GM19238 (cell line): ENCODE data around the gene RBBP4.

Experiments
- DNase-seq: peaks from one replicate; pipeline ENCODE4 v3.0.0; 2011; ENCODE audit warnings: low spot score; ENCODE audit not compliant: insufficient read length

The RBBP4 gene

DNA sequence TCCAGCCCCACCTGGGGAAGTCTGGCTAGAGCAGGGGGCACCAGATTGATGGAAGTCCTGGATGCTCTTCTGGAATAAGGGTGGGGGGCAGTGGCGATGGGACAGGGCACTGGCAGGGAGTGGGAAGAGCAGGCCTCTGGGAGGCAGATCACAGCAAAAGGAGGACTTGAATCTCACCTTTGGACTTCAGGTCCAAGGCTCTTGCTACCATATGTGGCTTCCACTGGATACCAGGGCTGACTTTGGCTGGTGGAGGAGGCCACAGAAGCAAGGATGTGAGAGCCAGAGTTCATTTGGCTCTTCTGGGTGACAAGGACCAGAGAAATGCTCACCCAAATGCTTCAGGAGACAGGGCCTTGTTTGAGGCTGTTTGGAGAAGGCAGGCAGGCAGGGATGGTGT, 67.5 kb downstream of the RBBP4 start:
- no peak for DNase-seq

DNA sequence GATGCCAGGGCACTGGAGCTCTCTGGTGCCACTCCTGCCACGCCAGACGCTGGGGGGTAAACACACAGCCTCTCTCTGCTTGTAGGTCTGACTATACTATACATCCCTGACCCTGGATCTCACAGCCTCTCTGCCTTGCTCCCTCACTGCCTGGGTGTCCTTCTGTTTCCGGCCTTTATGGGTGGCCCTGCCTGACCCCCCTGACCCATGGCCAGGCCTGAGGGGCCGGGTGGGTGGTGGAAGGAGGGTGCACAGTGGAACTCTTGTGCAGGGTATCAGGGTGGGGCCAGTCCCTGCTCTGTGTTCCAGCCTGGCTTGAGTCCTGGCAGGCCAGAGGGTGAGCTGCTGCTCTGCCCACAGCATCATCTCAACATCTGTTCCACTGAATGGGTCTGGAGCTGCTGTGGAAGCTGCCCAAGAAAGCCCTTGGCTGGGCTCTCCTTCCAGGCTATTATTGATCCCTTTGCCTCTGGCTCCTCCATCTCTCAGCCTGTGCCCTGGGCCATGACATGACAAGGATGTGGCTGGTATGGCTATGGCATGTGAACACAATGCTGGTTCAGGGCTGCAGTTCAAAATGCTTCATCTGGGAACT, 68.8 kb downstream of the RBBP4 start:
- no peak for DNase-seq

DNA sequence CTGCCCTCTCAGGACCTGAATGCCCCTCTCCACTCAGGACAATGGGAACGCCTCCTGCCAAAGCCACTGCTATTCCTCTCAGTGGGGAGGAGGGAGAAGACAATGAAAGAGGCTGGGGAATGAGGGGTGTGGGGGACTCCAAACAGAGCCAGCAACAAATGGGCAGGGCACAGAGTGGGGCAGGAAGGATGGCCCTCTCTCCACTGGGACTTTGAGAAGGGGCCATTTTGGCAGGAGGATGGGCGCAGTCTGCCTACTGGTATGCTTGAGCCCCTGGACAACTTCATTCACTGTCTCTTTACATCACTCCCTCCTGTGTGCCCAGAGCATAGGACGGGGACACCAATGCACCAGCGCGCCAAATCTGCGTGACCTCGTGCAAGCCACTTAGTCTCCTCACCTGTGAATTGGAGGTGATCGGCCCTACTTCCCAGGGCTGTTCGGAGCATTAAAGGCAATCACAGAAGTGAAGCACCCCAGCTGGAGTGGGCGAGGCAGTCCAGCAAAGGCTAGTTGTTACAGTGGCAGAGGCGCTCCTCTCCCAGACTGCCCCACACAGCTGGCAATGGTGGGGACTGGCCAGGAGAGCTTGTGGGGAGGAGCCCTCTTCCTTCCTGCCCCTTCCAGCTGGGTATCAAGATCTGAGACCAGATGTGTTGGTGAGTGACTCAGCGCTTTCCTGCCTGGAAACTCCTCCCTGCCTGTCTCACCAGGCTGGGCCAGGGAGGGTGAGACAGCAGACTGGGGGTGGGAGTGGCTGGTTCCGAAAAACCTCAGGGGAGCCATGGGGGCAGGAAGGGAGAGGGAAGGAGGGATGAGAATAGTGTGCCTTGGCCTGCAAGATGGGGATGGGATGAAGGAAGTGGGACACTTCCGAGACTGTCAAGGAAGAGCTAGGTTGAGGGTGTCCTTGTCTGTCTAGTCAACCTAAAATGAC, 73.9 kb downstream of the RBBP4 start:
- DNase-seq = no peak

DNA sequence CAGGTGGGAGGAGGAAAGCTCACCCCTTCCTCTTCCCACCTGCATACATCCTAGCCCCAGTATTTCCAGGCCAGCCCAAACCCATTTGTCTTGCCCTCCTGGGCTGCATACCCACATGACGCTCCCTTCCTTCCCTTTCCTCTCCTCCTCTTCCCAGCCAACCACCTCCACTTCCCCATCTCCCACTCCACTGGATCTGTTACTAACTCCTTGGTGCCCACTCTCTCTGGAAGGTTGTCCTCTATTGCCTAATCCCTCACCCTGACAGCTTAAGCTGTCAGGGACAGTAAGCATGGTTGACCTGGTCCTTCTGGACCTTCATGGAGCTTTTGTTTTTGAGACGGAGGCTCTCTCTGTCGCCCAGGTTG, 74.6 kb downstream of the RBBP4 start:
- no peak for DNase-seq

DNA sequence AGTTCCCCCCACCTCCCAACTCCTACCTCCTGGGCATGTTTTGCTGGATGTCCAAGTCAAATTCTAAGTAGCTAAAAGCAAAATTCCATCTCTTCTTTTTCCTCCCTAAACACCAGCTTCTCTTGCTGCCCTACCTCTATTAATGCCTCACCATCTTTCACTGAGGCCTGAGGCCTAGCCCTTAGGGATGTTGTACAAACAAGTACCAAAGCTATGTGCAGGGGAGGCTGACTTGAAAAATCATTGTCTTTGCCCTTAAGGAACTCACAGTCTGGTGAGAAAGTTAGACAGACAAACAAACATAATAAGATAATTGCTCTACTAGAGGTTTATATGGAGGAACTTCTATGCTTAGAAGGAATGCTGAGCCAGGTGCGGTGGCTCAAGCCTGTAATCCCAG, 76.9 kb downstream of the RBBP4 start:
- no peak for DNase-seq

DNA sequence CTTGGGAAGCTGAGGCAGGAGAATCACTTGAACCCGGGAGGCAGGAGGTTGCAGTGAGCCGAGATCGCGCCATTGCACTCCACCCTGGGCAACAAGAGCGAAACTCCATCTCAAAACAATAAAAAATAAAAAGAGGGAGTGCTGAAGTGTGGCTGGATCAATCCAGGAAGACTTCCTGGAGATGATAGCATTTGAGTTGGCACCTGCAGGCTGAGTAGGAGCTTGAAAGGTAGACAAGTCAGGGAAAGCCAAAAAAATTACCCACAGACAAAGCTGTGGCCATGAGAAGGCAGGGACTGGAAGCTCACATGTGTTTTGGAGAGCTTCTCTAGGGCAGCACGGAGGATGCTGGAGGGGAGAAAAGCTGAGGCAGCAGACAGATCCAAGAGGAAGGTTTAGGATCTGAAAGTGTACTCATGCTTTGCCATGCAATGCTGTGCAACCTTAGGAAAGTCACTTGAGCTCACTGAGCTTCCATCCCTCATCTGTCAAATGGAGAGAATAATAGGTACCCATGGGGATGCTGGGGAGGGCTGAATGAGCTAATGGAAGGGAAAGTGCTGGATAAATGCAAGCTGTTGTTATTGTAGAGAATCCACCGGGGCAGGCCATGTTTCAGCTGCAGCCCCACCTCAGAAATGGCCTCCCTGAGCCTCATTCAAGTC, 77.5 kb downstream of the RBBP4 start:
- no peak for DNase-seq

DNA sequence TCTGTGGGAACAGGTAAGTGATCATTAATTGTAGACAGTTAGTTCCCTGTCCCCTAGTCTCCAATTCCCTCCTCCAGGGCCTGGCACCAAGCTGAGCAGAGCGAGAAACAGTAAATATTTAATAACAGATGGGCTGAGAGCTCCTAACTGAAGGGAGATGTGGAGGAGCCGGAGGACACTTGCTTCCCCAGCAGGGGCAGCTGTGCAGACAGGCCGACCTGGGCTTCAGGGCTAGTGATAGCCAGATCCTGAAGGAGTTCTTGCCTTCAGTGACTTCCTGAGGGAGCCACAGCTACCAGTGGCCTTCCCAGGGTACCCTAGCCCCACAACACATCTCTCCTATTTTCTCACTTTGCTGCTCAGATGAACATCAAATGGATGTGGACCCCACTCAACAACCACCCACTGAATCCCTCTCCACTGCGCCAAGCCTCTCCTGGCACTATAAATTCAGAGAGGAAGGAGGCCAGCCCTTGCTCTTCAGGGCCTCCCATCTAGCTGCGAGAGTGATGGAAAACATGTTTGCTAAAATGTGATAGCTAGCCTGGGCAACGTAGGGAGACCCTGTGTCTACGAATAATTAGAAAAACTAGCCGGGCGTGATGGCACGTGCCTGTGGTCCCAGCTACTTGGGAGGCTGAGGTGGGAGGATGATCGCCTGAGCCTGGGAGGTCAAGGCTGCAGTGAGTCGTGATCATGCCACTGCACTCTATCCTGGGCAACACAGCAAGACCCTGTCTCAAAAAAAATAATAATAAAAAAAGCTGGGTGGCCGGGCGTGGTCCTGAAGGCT, 78.4 kb downstream of the RBBP4 start:
- DNase-seq = no peak

DNA sequence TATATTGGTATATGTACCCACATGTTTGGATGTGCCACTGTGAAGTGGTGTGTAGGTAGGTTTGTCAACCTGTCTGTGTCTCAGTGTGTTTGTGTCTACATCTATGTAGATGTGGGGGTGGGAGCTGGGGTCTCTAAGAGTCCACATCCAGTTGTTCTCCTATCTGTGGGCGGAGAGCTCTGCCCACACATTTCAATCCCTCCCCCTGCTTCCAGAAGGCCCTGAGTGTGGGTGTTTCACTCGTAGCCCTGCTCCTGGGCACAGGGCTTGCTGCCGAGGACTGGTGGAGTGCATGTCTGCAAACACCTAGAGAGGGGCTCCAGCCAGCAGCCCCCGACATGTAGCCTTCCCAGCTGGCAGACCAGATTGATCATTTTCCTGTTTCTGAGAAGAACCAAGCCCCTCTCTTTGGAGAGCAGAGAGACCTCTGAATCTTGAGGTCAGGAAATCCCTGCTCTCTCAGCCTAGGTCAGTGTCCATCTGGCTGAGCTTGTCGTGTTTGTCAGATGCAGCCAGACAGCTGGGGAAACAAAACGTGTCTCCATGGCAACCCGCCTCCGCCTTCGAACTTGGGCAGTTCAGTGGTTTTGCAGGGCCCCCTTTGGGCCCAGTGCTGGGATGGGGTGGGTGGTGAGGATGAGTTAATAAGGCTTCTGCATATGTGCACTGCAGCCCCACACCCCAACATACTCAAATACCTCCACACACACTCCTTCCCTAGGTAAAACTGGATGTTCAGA, 82.7 kb downstream of the RBBP4 start:
- DNase-seq = no peak
